Osteocyte (in vitro differentiated cells): Measurements from ENCODE around the gene IL22RA2. TPM values are rescaled to one million over a fixed set of nuclear protein-coding genes. Genes with fewer than 3 reads are reported as not detected.

Source experiments
- DNase-seq: peaks from one replicate; pipeline ENCODE4 v3.0.0; 2021; ENCODE audit warnings: mixed read lengths; ENCODE audit not compliant: unreplicated experiment; ENCODE audit errors: extremely low spot score
- H3K27ac Mint-ChIP-seq: one replicate; pipeline ENCODE4 v1.8.0; 2021; ENCODE audit warnings: mild to moderate bottlenecking, mixed read lengths; ENCODE audit not compliant: unreplicated experiment
- H3K27me3 Mint-ChIP-seq: one replicate; pipeline ENCODE4 v1.8.0; 2021; ENCODE audit warnings: mixed read lengths; ENCODE audit not compliant: unreplicated experiment
- H3K36me3 Mint-ChIP-seq: one replicate; pipeline ENCODE4 v1.8.0; 2021; ENCODE audit warnings: mixed read lengths; ENCODE audit not compliant: unreplicated experiment
- H3K4me1 Mint-ChIP-seq: one replicate; pipeline ENCODE4 v1.8.0; 2021; ENCODE audit warnings: mixed read lengths; ENCODE audit not compliant: unreplicated experiment
- H3K4me3 Mint-ChIP-seq: one replicate; pipeline ENCODE4 v1.8.0; 2021; ENCODE audit warnings: mild to moderate bottlenecking, moderate library complexity, mixed read lengths; ENCODE audit not compliant: unreplicated experiment
- H3K9me3 Mint-ChIP-seq: one replicate; pipeline ENCODE4 v1.8.0; 2021; ENCODE audit warnings: mixed read lengths; ENCODE audit not compliant: unreplicated experiment
- CTCF ChIP-seq: fragments of 200-600 bp; sonication (generic); IDR thresholded peaks from 2 replicates; pipeline ENCODE4 v1.5.0; 2021; ENCODE audit warnings: antibody characterized with exemption, mild to moderate bottlenecking, moderate library complexity
- total RNA-seq: library from RNA; stranded (reverse); gene quantifications from 2 replicates; pipeline ENCODE4 v1.2.1, GENCODE V29; 2021

IL22RA2 gene
- total RNA-seq, 1 donor from 2014 or later = not detected

DNA sequence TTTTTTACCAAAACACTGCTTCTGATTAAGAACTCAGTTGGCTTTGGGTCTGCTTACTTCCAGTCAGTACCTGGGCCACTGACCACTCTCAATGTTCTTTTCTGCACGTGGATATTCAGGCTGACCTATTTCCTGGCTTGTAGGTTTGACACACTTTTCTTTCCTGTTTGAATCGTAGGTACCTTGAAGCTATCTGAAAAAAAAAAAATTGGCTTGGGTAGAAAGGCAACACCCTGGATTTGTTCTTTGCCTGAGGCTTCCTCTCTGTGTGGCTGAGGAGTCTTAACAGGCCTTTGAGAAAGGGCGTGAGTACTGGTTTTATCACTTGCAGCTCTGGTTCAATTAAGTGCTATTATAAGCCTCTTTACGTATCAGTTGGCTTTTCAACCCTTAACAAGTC lies 68.1 kb downstream of the IL22RA2 start:
- no peaks in the 10 kb centered on the region for H3K9me3 Mint-ChIP-seq

DNA sequence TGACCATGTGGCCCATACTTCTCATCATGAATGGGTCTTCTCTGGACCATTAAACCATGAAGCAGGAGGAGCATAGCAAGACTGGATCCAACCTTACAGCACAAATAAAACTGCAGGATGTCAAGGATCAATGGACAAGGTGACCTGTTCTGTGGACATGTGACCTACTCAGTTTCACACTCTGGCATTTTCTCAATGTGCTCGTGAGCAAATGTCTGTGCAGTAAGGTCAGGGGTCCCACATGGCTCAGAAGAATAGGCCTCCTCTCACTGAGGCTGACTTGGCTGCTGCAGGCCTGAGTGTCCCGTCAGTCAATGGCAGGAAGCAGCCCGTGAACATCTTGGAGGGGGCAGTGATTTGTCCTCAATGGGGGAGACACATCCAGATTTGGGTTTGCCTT lies 68.5 kb downstream of the IL22RA2 start:
- Mint-ChIP-seq H3K36me3 (no peaks in the 10 kb centered on the region), H3K27ac (no peak overlapping the region), H3K4me1 (no peaks in the 10 kb centered on the region), H3K4me3 (no peak overlapping the region), H3K9me3 (no peaks in the 10 kb centered on the region), H3K27me3 (peaks cover 3% of the 10 kb centered on the region)
- no peak for TF ChIP-seq CTCF
- no peak for DNase-seq

More for the DNA sequence above, 68.1 kb downstream of the IL22RA2 start:
- H3K36me3 Mint-ChIP-seq = no peaks in the 10 kb centered on the region
- H3K27me3 Mint-ChIP-seq = peaks cover 3% of the 10 kb centered on the region
- no peak for DNase-seq
- no peaks in the 10 kb centered on the region for H3K4me1 Mint-ChIP-seq
- H3K4me3 Mint-ChIP-seq = no peak overlapping the region
- H3K27ac Mint-ChIP-seq = no peak overlapping the region
- TF ChIP-seq CTCF = no peak

- no peaks in the 10 kb centered on the region for H3K4me1 Mint-ChIP-seq
- H3K36me3 Mint-ChIP-seq = no peaks in the 10 kb centered on the region
- H3K27me3 Mint-ChIP-seq = peaks cover 6% of the 10 kb centered on the region
- DNase-seq = no peak
- TF ChIP-seq CTCF = no peak
- no peaks in the 10 kb centered on the region for H3K9me3 Mint-ChIP-seq
- no peak overlapping the region for H3K27ac Mint-ChIP-seq
- H3K4me3 Mint-ChIP-seq = no peak overlapping the region
Measured at GRCh38 chr6:137102851-137103492, 70.5 kb downstream of the IL22RA2 start.

DNA sequence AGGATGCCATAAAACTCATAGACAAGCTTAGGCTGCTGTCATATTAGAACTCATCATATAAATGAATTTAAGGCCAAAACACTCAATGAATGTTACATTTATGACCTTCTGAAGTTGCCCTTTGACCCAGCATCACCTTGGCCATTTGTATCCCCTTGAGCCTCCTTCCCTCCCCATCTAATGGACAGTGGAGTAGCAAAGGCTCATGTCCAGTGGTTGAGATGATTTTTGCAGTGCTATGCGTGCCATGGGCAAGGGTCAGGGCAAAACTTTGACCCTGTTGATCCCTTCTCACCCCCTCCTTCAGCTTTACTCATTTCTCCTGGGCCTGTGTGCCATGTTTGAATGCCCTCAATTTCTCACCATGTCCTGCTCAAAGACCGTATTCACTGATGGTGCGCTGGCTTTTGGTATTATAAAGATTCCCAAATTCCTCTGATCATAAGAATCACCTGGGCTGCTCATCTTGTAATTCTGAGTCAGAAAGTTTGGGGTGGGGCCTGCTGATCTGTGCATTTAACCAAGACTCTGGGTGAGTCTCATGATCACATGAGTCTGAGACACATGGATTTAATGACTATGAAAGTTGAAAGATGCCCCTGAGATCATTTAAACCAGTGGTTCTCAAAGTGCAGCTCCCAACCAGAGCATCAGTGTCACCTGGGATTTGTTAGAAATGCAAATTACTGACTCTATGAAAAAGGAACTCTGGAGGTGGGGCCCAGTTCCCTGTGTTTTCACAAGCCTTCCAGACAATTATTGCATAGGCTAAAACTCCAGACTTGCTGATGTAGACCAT lies 71.2 kb downstream of the IL22RA2 start:
- no peak for TF ChIP-seq CTCF
- DNase-seq = no peak
- Mint-ChIP-seq H3K27me3 (peaks cover 10% of the 10 kb centered on the region), H3K27ac (no peak overlapping the region), H3K36me3 (no peaks in the 10 kb centered on the region), H3K4me1 (no peaks in the 10 kb centered on the region), H3K4me3 (no peak overlapping the region), H3K9me3 (no peaks in the 10 kb centered on the region)

- DNase-seq = no peak
- no peak overlapping the region for H3K27ac Mint-ChIP-seq
- H3K9me3 Mint-ChIP-seq = no peaks in the 10 kb centered on the region
- no peaks in the 10 kb centered on the region for H3K4me1 Mint-ChIP-seq
- H3K36me3 Mint-ChIP-seq = no peaks in the 10 kb centered on the region
- H3K27me3 Mint-ChIP-seq = peaks cover 23% of the 10 kb centered on the region
- no peak overlapping the region for H3K4me3 Mint-ChIP-seq
- TF ChIP-seq CTCF = no peak
Measured at GRCh38 chr6:137099689-137100403, 73.6 kb downstream of the IL22RA2 start.
